Measurements from ENCODE around the gene FCHSD2. TPM values are rescaled to one million over a fixed set of nuclear protein-coding genes. Genes with fewer than 3 reads are reported as not detected.
A peak's percentile ranks its signal among the peaks of the same experiment; 100 is the strongest.
"Not testable (repeated sequence)": the region's sequence is repeated elsewhere in the genome, so short reads cannot be mapped to it uniquely, and the experiment has no call there.

The FCHSD2 gene
- total RNA-seq, 1 donor from 2014 or later = 43.4 TPM

DNA sequence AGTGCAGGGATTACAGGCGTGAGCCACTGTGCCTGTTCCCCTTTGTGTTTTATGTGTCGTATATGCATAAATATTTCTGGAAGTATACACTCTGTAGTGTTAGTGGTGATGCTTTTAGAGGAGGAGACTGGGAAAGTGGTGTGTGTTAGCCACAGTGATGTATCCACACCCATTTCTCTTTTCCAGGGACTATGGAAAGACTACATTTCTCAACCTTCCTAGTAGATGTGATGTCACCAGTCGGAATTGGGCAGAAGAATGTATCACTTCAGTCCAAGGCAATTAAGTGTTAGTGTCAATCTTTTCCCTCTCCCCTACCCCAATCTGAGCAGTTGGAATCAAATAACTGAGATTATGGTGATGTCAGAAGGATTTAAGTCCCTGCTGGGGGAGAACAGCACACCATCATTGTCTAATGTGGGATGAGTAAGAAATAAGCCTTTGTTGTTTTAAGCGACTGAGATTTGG lies 333.8 kb downstream of the FCHSD2 start:
- intact Hi-C loops (cut with micrococcal nuclease) = no loop called here
- Histone ChIP-seq H3K4me3 (no peak overlapping the region), H3K36me3 (peaks cover 14% of the 10 kb centered on the region), H3K27ac (replicated peaks) (peak overlapping the region; percentile 38), H3K27me3 (ENCODE audit: low read depth) (no peaks in the 10 kb centered on the region), H3K4me1 (peaks cover 18% of the 10 kb centered on the region), H3K9me3 (replicated peaks) (no peaks in the 10 kb centered on the region)
- DNase-seq = no peak
- TF ChIP-seq, protein P1, sequence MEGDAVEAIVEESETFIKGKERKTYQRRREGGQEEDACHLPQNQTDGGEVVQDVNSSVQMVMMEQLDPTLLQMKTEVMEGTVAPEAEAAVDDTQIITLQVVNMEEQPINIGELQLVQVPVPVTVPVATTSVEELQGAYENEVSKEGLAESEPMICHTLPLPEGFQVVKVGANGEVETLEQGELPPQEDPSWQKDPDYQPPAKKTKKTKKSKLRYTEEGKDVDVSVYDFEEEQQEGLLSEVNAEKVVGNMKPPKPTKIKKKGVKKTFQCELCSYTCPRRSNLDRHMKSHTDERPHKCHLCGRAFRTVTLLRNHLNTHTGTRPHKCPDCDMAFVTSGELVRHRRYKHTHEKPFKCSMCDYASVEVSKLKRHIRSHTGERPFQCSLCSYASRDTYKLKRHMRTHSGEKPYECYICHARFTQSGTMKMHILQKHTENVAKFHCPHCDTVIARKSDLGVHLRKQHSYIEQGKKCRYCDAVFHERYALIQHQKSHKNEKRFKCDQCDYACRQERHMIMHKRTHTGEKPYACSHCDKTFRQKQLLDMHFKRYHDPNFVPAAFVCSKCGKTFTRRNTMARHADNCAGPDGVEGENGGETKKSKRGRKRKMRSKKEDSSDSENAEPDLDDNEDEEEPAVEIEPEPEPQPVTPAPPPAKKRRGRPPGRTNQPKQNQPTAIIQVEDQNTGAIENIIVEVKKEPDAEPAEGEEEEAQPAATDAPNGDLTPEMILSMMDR (IDR thresholded peaks at IDR 0.05; ENCODE audit: borderline replicate concordance) = no peak

DNA sequence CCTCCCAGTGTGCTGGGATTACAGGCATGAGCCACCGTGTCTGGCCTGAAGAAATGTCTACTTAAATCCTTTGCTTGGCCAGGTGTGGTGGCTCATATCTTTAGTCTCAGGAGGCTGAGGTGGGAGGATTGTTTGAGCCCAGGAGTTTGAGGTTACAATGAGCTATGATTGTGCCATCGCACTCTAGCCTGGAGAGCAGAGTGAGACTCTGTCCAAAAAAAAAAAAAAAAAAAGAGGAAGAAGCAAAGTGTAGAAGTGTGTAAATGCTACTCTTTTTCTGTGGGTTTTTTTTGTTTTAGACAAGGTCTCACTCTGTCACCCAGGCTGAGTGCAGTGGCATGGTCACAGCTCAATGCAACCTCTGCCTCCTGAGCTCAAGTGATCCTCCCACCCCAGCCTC lies 334.3 kb downstream of the FCHSD2 start:
- H3K36me3 ChIP-seq = peaks cover 14% of the 10 kb centered on the region
- no peaks in the 10 kb centered on the region for H3K27me3 ChIP-seq (ENCODE audit: low read depth)
- TF ChIP-seq, protein P1 (IDR thresholded peaks at IDR 0.05; ENCODE audit: borderline replicate concordance) = no peak
- H3K4me1 ChIP-seq = peaks cover 12% of the 10 kb centered on the region
- intact Hi-C loops (cut with micrococcal nuclease) = no loop called here
- H3K27ac ChIP-seq (replicated peaks) = peak overlapping the region; percentile 38
- H3K9me3 ChIP-seq (replicated peaks) = no peaks in the 10 kb centered on the region
- no peak for DNase-seq
- no peak overlapping the region for H3K4me3 ChIP-seq

DNA sequence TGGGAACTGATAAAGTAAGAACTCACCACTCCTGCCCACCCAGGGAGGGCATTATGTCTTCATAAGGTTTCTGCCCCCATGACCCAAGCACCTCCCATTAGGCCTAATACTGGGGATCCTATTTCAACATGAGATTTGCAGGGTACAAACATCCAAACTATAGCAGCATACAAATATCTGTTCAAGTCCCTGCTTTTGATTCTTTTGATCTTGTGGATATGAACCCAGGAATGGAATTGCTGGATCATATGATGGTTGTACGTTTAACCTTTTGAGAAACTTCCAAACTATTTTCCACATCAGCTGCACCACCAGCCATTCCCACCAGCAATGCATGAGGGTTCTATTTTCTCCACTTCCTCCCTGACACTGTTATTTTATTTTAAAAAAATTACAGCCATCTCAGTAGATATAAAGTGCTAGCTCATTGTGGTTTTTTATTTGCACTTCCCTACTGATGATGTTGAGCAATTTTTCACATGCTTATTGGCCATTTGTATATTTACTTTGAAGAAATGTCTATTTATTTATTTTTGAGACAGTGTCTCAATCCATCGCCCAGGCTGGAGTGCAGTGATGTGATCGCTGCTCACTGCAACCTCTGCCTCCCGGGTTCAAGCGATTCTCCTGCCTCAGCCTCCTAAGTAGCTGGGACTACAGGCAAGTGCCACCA lies 335.0 kb downstream of the FCHSD2 start:
- H3K36me3 ChIP-seq = peaks cover 14% of the 10 kb centered on the region
- H3K27me3 ChIP-seq (ENCODE audit: low read depth) = no peaks in the 10 kb centered on the region
- no peaks in the 10 kb centered on the region for H3K9me3 ChIP-seq (replicated peaks)
- no peak overlapping the region for H3K4me3 ChIP-seq
- intact Hi-C loops (cut with micrococcal nuclease) = no loop called here
- TF ChIP-seq, protein P1 (IDR thresholded peaks at IDR 0.05; ENCODE audit: borderline replicate concordance) = no peak
- H3K4me1 ChIP-seq = peaks cover 6% of the 10 kb centered on the region
- H3K27ac ChIP-seq (replicated peaks) = peak overlapping the region; percentile 38
- DNase-seq = no peak

DNA sequence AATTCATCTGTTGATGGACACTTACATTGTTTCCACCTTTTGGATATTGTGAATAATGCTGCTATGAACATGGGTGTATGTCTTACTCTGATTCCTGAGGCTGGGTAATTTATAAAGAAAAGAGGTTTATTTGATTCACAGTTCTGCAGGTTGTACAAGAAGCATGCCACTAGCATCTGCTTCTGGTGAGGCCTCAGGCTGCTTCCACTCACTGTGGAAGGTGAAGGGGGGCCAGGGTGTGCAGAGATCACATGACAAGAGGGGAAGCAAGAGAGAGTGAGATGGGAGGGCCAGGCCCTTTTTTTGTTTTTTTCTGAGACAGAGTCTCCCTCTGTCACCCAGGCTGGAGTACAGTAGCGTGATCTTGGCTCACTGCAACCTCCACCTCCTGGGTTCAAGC lies 335.7 kb downstream of the FCHSD2 start:
- H3K4me3 ChIP-seq; H3K4me1 ChIP-seq; H3K27me3 ChIP-seq (ENCODE audit: low read depth); DNase-seq; H3K27ac ChIP-seq (replicated peaks); intact Hi-C loops (cut with micrococcal nuclease); H3K9me3 ChIP-seq (replicated peaks): not testable (repeated sequence)
- peaks cover 14% of the 10 kb centered on the region for H3K36me3 ChIP-seq

DNA sequence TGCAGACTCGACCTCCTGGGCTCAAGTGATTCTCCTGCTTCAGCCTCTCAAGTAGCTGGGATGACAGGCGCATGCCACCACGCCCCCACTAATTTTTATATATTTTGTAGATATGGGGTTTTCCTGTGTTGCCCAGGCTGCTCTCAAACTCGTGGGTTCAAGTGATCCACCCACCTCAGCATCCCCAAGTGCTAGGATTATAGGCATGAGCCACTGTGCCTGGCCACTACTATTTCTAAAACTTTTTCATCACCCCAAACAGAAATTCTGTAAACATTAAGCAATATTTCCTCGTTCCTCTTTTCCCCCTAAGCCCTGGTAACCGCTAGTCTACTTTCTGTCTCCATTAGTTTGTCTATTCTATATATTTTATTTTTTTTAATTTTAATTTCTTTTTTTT lies 336.9 kb downstream of the FCHSD2 start:
- Histone ChIP-seq H3K4me3 (no peak overlapping the region), H3K9me3 (replicated peaks) (no peaks in the 10 kb centered on the region), H3K27ac (replicated peaks) (no peak overlapping the region), H3K36me3 (peaks cover 14% of the 10 kb centered on the region), H3K4me1 (no peaks in the 10 kb centered on the region), H3K27me3 (ENCODE audit: low read depth) (no peaks in the 10 kb centered on the region)
- intact Hi-C loops (cut with micrococcal nuclease) = no loop called here
- DNase-seq = no peak
- TF ChIP-seq, protein P1 (IDR thresholded peaks at IDR 0.05; ENCODE audit: borderline replicate concordance) = no peak

DNA sequence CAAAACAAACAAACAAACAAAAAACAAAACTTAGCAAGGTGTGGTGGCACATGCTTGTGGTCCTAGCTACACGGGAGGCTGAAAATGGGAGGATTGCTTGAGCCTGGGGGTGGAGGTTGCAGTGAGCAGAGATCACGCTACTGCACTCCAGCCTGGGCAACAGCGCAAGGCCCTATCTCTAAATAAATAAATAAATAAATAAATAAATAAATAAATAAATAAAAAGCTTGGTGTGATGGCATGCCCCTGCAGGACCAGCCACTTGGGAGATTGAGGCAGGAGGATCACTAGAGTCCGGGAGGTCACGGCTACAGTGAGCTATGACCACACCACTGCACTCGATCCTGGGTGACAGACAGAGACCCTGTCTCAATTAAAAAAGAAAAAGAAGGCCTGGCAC lies 339.3 kb downstream of the FCHSD2 start:
- Histone ChIP-seq H3K9me3 (replicated peaks) (no peaks in the 10 kb centered on the region), H3K4me3 (no peak overlapping the region), H3K27ac (replicated peaks) (no peak overlapping the region), H3K27me3 (ENCODE audit: low read depth) (no peaks in the 10 kb centered on the region), H3K36me3 (no peaks in the 10 kb centered on the region), H3K4me1 (no peaks in the 10 kb centered on the region)
- DNase-seq = no peak
- TF ChIP-seq, protein P1 (IDR thresholded peaks at IDR 0.05; ENCODE audit: borderline replicate concordance) = no peak
- intact Hi-C loops (cut with micrococcal nuclease) = no loop called here

Data from left ventricle myocardium inferior (tissue), 1 donor.